Esophagus (tissue), 2 donors: ENCODE data around the gene MLH1. TPM values are rescaled to one million over a fixed set of nuclear protein-coding genes. Genes with fewer than 3 reads are reported as not detected.
"Not testable (repeated sequence)": the region's sequence is repeated elsewhere in the genome, so short reads cannot be mapped to it uniquely, and the experiment has no call there.

Source experiments
- H3K27ac ChIP-seq, 2 donors: one replicate each; pipeline ENCODE4 v1.5.1; 2013; ENCODE audit warnings: low read depth in 2 of 2, mild to moderate bottlenecking in 2 of 2, inconsistent platforms in 1 of 2, low read length in 1 of 2, moderate library complexity in 1 of 2
- H3K27me3 ChIP-seq, 2 donors: one replicate each; pipeline ENCODE4 v1.6.1; 2013; ENCODE audit warnings: low read length in 2 of 2, control low read depth in 1 of 2, mild to moderate bottlenecking in 1 of 2; ENCODE audit not compliant: insufficient read depth in 2 of 2, control insufficient read depth in 1 of 2
- H3K36me3 ChIP-seq, 2 donors: one replicate each; pipeline ENCODE4 v1.6.1; 2013; ENCODE audit warnings: low read length in 1 of 2; ENCODE audit not compliant: control insufficient read depth in 2 of 2, insufficient read depth in 2 of 2
- H3K4me1 ChIP-seq, 2 donors: one replicate each; pipeline ENCODE4 v1.6.1; 2013; ENCODE audit warnings: low read length in 1 of 2; ENCODE audit not compliant: control insufficient read depth in 2 of 2, insufficient read depth in 2 of 2
- H3K4me3 ChIP-seq, 2 donors: one replicate each; pipeline ENCODE4 v1.5.1; 2013; ENCODE audit warnings: low read length in 2 of 2, mild to moderate bottlenecking in 2 of 2, low read depth in 1 of 2, moderate library complexity in 1 of 2
- H3K9me3 ChIP-seq, 2 donors: one replicate each; pipeline ENCODE4 v1.6.1; 2013; ENCODE audit warnings: mild to moderate bottlenecking in 2 of 2, low read depth in 1 of 2, low read length in 1 of 2, moderate library complexity in 1 of 2; ENCODE audit not compliant: control insufficient read depth in 2 of 2, insufficient read depth in 1 of 2
- WGBS, 2 donors: extraction: QIAGEN DNeasy Blood & Tissue Kit; methylation state at CpG; one replicate each; pipeline ENCODE4 v1.1.7; 2013; 5-methylcytosine and 5-hydroxymethylcytosine counted together
- polyA plus RNA-seq, 2 donors: library from polyadenylated mRNA; stranded (reverse); fragments of 200-250 nt; gene quantifications; one replicate each; pipeline ENCODE4 v1.2.3, GENCODE V29; 2013
- donor health status: healthy with polysubstance abuse.
- donor health status: Bipolar disorder and iron deficiency.

Gene MLH1
- 10 to 100 TPM in 1 of 2 donors, 1 to 10 TPM in 1; 7.0 to 13.9 TPM for polyA plus RNA-seq

DNA sequence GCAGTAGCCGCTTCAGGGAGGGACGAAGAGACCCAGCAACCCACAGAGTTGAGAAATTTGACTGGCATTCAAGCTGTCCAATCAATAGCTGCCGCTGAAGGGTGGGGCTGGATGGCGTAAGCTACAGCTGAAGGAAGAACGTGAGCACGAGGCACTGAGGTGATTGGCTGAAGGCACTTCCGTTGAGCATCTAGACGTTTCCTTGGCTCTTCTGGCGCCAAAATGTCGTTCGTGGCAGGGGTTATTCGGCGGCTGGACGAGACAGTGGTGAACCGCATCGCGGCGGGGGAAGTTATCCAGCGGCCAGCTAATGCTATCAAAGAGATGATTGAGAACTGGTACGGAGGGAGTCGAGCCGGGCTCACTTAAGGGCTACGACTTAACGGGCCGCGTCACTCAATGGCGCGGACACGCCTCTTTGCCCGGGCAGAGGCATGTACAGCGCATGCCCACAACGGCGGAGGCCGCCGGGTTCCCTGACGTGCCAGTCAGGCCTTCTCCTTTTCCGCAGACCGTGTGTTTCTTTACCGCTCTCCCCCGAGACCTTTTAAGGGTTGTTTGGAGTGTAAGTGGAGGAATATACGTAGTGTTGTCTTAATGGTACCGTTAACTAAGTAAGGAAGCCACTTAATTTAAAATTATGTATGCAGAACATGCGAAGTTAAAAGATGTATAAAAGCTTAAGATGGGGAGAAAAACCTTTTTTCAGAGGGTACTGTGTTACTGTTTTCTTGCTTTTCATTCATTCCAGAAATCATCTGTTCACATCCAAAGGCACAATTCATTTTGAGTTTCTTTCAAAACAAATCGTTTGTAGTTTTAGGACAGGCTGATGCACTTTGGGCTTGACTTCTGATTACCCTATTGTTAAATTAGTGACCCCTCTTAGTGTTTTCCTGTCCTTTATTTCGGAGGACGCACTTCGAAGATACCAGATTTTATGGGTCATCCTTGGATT lies at the start of gene MLH1:
MLH1 (plus strand) TSS at position 193 of the 958 bp plus-strand sequence; CDS start at position 223, 30 bp downstream.
- Histone ChIP-seq H3K9me3 (no peaks in the 10 kb centered on the region), H3K4me1 (no peaks in the 10 kb centered on the region), H3K27ac (peak within 1 kb of the TSS; percentile 96 to 100), H3K36me3 (no peaks in the 10 kb centered on the region), H3K27me3 (no peaks in the 10 kb centered on the region), H3K4me3 (peak within 1 kb of the TSS; percentile 70 to 89)
- 1% methylated on average over 47 of the region's 47 CpGs for WGBS, 2 donors

DNA sequence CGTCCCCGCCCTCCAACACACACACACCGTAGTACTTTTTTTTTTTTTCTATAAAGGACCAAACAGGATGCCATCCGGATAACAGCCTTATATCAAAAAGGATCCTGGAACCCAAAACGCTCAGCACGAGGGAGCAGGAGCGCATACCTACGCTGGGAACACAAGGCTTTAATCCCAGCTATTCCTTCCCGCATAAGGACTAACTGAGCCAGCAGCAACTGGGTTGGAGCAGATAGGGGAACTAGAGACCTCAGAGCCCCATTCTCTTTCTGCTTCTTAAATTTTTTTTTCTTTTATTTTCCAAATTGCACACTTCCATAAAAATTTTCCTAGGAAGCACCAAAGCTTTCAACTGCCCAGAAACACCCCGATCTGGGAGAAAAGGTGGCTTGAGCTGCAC lies 49.7 kb upstream of the MLH1 start:
- Histone ChIP-seq H3K36me3 (no peaks in the 10 kb centered on the region), H3K4me1 (no peaks in the 10 kb centered on the region), H3K4me3 (peak overlapping the region; percentile 68 to 76), H3K27ac (no peak overlapping the region), H3K9me3 (no peaks in the 10 kb centered on the region), H3K27me3 (no peaks in the 10 kb centered on the region)
- WGBS, 2 donors = 26 to 37% methylated on average over 10 of the region's 10 CpGs

- Histone ChIP-seq H3K9me3 (no peaks in the 10 kb centered on the region), H3K4me3 (peak overlapping the region; percentile 68 to 76), H3K27ac (peak overlapping the region; percentile 27 to 56), H3K27me3 (no peaks in the 10 kb centered on the region), H3K4me1 (no peaks in the 10 kb centered on the region), H3K36me3 (no peaks in the 10 kb centered on the region)
- WGBS, 2 donors = 1% methylated on average over 55 to 56 of the region's 56 CpGs
These were observed 49.2 kb upstream of the MLH1 start for GRCh38 chr3:36944012-36944640.

- H3K9me3 ChIP-seq = no peaks in the 10 kb centered on the region
- H3K36me3 ChIP-seq = no peaks in the 10 kb centered on the region
- H3K4me1 ChIP-seq = no peaks in the 10 kb centered on the region
- peak within 1 kb of the TSS; percentile 68 to 76 for H3K4me3 ChIP-seq
- no peaks in the 10 kb centered on the region for H3K27me3 ChIP-seq
- H3K27ac ChIP-seq = peak within 1 kb of the TSS; percentile 27 to 56
- 1% methylated on average over 65 to 68 of the region's 68 CpGs for WGBS, 2 donors
These were observed 48.6 kb upstream of the MLH1 start, which contains the start of gene TRANK1 for GRCh38 chr3:36944641-36945270. TRANK1 (minus strand) TSS chr3:36945054; CDS start chr3:36944809, 245 bp downstream.

GRCh38 chr3:36945333-36945980 lies 47.9 kb upstream of the MLH1 start:
- H3K9me3 ChIP-seq = no peaks in the 10 kb centered on the region
- no peaks in the 10 kb centered on the region for H3K36me3 ChIP-seq
- no peaks in the 10 kb centered on the region for H3K4me1 ChIP-seq
- H3K27me3 ChIP-seq = no peaks in the 10 kb centered on the region
- H3K27ac ChIP-seq = no peak overlapping the region
- H3K4me3 ChIP-seq = peak overlapping the region; percentile 68 to 76
- 75 to 78% methylated on average over 26 to 28 of the region's 28 CpGs for WGBS, 2 donors

- H3K36me3 ChIP-seq, H3K9me3 ChIP-seq, H3K27ac ChIP-seq, H3K4me1 ChIP-seq, H3K27me3 ChIP-seq, H3K4me3 ChIP-seq: not testable (repeated sequence)
- 88 to 95% methylated on average over 5 of the region's 5 CpGs for WGBS, 2 donors
These were observed 45.5 kb upstream of the MLH1 start for GRCh38 chr3:36947814-36948213.

DNA sequence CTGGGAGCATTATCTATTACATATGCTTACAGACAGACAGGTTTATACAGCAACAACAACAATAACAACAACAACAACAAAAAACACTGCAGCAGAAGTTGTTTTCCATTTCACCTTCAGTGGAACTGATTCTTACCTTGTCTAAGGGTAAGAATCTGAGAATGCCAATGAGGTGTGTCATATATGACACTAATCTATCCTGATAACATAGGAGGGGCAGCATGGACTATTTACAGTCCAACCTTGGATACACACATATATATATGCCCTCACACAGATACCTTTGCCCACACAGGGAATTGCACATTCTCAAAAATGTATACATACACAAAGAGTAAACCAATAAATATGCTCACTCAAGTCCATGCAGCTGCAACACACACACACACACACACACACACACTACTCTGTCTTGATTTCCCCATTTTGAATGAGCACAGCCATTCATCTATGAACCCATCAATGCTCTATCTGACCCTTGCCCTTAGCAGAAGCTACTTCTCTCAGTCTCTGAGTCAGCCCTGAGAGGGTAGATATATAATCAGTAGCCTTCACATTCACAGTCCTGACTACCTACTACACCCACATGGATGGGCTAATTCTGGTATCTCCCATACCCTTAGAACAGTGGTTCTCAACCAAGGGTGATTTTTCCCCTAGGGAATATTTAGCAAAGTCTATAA lies 38.7 kb upstream of the MLH1 start:
- no peak overlapping the region for H3K27ac ChIP-seq
- H3K27me3 ChIP-seq = no peaks in the 10 kb centered on the region
- no peak overlapping the region for H3K4me3 ChIP-seq
- no peaks in the 10 kb centered on the region for H3K4me1 ChIP-seq
- no peaks in the 10 kb centered on the region for H3K9me3 ChIP-seq
- H3K36me3 ChIP-seq = no peaks in the 10 kb centered on the region

- 82 to 92% methylated on average over 3 of the region's 3 CpGs for WGBS, 2 donors
- Histone ChIP-seq H3K4me3 (no peak overlapping the region), H3K9me3 (no peaks in the 10 kb centered on the region), H3K36me3 (no peaks in the 10 kb centered on the region), H3K27ac (no peak overlapping the region), H3K27me3 (no peaks in the 10 kb centered on the region), H3K4me1 (no peaks in the 10 kb centered on the region)
These were observed 37.2 kb upstream of the MLH1 start for GRCh38 chr3:36956155-36956554.

DNA sequence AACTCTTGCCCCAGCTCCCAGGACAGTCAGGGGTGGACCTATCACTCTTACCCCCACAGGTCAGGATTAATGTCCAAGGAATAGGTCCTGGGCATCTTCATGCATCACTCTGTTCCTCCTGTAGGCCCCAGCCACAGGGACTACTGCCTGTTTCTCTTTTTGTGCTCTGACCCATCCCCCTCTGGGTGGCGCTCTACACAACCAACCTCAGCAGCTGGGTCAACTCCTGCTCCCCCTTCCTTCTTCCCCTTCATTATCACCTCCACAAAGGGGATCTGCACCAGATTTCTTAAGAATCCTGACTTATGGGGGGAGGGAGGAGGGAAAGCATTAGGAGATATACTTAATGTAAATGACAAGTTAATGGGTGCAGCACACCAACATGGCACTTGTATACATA lies 36.3 kb upstream of the MLH1 start:
- no peaks in the 10 kb centered on the region for H3K36me3 ChIP-seq
- no peaks in the 10 kb centered on the region for H3K9me3 ChIP-seq
- no peaks in the 10 kb centered on the region for H3K4me1 ChIP-seq
- no peak overlapping the region for H3K27ac ChIP-seq
- no peaks in the 10 kb centered on the region for H3K27me3 ChIP-seq
- no peak overlapping the region for H3K4me3 ChIP-seq
- WGBS, 2 donors = 90 to 94% methylated on average over 1 of the region's 1 CpG
